Spinal cord (tissue), 10 donors: Measurements from ENCODE around the gene ANXA8. TPM values are rescaled to one million over a fixed set of nuclear protein-coding genes. Genes with fewer than 3 reads are reported as not detected.
"Not testable (repeated sequence)": the region's sequence is repeated elsewhere in the genome, so short reads cannot be mapped to it uniquely, and the experiment has no call there.

Source experiments
- DNase-seq, 6 donors: peaks; one replicate each; pipeline versions ENCODE4 v3.0.0 to v3.0.0-alpha.2; 2013 to 2015; ENCODE audit warnings: low spot score in 6 of 6, low read depth in 4 of 6
- H3K27ac ChIP-seq: one replicate; pipeline ENCODE4 v1.5.1; 2013; ENCODE audit warnings: low read depth, low read length, control low read depth
- H3K27me3 ChIP-seq: one replicate; pipeline ENCODE4 v1.6.1; 2013; ENCODE audit warnings: low read length; ENCODE audit not compliant: control insufficient read depth, insufficient read depth
- H3K36me3 ChIP-seq: one replicate; pipeline ENCODE4 v1.6.1; 2013; ENCODE audit warnings: low read length; ENCODE audit not compliant: control insufficient read depth, insufficient read depth
- H3K4me1 ChIP-seq: one replicate; pipeline ENCODE4 v1.6.1; 2013; ENCODE audit warnings: low read length; ENCODE audit not compliant: control insufficient read depth, insufficient read depth
- H3K4me3 ChIP-seq: one replicate; pipeline ENCODE4 v1.5.1; 2013; ENCODE audit warnings: low read depth, low read length, control low read depth
- H3K9me3 ChIP-seq: one replicate; pipeline ENCODE4 v1.6.1; 2013; ENCODE audit warnings: low read length; ENCODE audit not compliant: control insufficient read depth, insufficient read depth
- WGBS: methylation state at CpG from one replicate; pipeline ENCODE4 v1.1.5; 2013; ENCODE audit warnings: missing lambda C conversion rate; ENCODE audit not compliant: insufficient coverage; 5-methylcytosine and 5-hydroxymethylcytosine counted together
- polyA plus RNA-seq, 2 donors: library from polyadenylated mRNA; unstranded; fragments of 120-200 nt; gene quantifications; one replicate each; pipeline ENCODE4 v1.2.1, GENCODE V29; 2013; ENCODE audit not compliant: insufficient read length in 2 of 2
- total RNA-seq, 2 donors: library from RNA; depleted of rRNA in 1 of 2; stranded (reverse); fragments of 120-200 nt in 1 of 2; fragments of >200 nt in 1 of 2; gene quantifications; one replicate each; pipeline versions ENCODE4 v1.2.3 to v1.2.4, GENCODE V29; 2013 to 2014
- donor health status: healthy.

ANXA8 gene
- total and polyA plus RNA-seq, 4 donors = 0.17 to 0.20 TPM; not detected in 2

GRCh38 chr10:47481182-47481766 is 2.6 kb downstream of the ANXA8 start:
- not testable (repeated sequence) for H3K9me3 ChIP-seq, DNase-seq
- WGBS = 80% methylated on average over 1 of the region's 10 CpGs

DNA sequence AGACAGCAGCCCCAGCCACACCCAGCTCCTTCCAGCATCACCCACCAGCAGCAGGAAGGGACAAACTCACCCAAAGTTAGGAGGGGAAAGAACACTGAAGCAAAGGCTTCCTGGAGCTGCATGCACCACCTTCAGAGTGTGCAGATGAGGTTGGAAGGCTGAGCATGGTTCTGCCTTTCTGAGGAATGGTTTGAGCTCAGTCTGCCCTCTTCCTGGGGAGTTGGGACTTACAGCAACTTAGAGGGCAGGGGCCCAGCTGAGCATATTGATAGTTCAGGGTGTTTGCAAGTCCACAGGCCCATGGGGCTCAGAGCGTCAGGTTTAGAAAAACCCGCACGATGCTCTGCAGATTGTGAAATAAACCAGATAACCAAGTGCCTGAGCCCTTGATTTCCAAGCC is 3.8 kb downstream of the ANXA8 start:
- not testable (repeated sequence) for DNase-seq, H3K36me3 ChIP-seq, H3K9me3 ChIP-seq, H3K4me1 ChIP-seq, H3K27ac ChIP-seq, H3K4me3 ChIP-seq, H3K27me3 ChIP-seq
- no CpG with 5 or more reads among the region's 3 CpGs for WGBS

More at GRCh38 chr10:47481182-47481766, 2.6 kb downstream of the ANXA8 start:
- H3K4me1 ChIP-seq, H3K36me3 ChIP-seq, H3K4me3 ChIP-seq, H3K27ac ChIP-seq, H3K27me3 ChIP-seq: not testable (repeated sequence)

DNA sequence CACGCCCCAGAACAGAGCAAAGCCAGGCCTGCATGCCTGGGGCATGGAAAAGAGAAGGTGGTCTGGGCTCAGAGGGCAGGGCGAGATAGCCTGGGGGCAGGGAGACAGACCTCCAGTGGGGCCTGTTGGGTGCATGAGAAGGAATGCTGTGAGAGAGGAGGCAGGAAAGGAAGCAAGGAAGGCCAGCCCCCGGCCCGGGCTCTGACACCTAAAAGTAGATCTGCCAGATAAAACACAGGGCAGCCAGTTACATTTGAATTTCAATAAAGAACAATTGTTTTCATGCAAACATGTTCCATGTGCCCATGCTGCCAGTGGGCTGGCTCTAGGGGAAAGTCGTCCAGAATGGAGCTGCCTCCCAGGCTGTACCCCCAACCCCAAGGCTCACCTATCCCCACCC is 5.8 kb downstream of the ANXA8 start:
- H3K9me3 ChIP-seq, DNase-seq, H3K27ac ChIP-seq, H3K4me1 ChIP-seq, H3K27me3 ChIP-seq, H3K4me3 ChIP-seq, H3K36me3 ChIP-seq: not testable (repeated sequence)
- WGBS = no CpG with 5 or more reads among the region's 5 CpGs

DNA sequence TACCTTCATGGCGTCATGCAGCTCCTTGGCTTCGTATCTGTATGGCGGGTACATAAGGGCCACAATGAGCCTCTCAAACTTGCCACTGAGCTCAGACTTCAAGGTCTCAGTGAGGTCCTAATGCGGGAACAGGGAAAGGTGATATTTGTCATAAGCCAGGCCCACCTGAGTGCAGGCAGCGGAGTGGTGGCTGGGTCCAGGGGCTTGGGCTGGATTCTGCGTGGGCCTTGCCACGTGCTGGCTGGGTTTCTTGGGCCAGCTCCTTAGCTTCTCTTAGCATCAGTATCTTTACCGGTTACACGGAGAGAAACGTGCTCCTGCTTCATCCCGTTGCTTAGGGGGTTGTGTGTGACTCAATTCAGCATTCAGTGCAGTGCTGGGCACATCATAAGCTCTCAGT is 6.8 kb downstream of the ANXA8 start:
- H3K4me3 ChIP-seq, H3K27me3 ChIP-seq, DNase-seq, H3K4me1 ChIP-seq, H3K36me3 ChIP-seq, H3K9me3 ChIP-seq, H3K27ac ChIP-seq: not testable (repeated sequence)
- no CpG with 5 or more reads among the region's 11 CpGs for WGBS

- H3K4me1 ChIP-seq, H3K27ac ChIP-seq, H3K9me3 ChIP-seq, H3K4me3 ChIP-seq, H3K36me3 ChIP-seq, H3K27me3 ChIP-seq, DNase-seq: not testable (repeated sequence)
- no CpG with 5 or more reads among the region's 5 CpGs for WGBS
Measured at GRCh38 chr10:47475101-47475500, 8.8 kb downstream of the ANXA8 start.

GRCh38 chr10:47473516-47473915 is 10.4 kb downstream of the ANXA8 start:
- H3K9me3 ChIP-seq, H3K27me3 ChIP-seq, H3K4me1 ChIP-seq, H3K27ac ChIP-seq, H3K4me3 ChIP-seq, DNase-seq, H3K36me3 ChIP-seq: not testable (repeated sequence)
- no CpG with 5 or more reads among the region's 7 CpGs for WGBS

DNA sequence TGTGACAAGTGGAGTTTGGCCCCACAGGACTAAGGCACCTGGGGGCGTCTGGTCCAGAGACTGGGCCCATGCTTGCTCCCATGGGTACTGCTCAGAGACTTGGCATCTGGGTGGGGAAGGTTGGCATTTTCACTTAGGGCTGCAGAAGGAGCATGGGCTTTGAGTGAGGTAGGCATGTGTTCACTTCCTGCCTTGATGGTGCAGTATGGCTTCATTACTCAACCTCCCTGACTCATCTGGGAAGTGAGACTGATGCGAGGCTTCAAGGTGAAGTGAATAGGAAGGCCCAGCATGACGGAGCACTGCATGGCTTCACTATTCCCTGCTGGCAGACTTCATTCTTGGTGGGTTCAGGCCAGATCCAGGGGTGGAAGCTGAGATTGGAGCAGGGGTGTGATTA is 11.3 kb downstream of the ANXA8 start:
- H3K36me3 ChIP-seq, H3K27ac ChIP-seq, H3K9me3 ChIP-seq, H3K27me3 ChIP-seq, DNase-seq, H3K4me1 ChIP-seq, H3K4me3 ChIP-seq: not testable (repeated sequence)
- WGBS = no CpG with 5 or more reads among the region's 3 CpGs

GRCh38 chr10:47472072-47472471 is 11.8 kb downstream of the ANXA8 start:
- not testable (repeated sequence) for H3K9me3 ChIP-seq, DNase-seq, H3K4me3 ChIP-seq, H3K27ac ChIP-seq, H3K36me3 ChIP-seq, H3K27me3 ChIP-seq, H3K4me1 ChIP-seq
- no CpG with 5 or more reads among the region's 5 CpGs for WGBS

DNA sequence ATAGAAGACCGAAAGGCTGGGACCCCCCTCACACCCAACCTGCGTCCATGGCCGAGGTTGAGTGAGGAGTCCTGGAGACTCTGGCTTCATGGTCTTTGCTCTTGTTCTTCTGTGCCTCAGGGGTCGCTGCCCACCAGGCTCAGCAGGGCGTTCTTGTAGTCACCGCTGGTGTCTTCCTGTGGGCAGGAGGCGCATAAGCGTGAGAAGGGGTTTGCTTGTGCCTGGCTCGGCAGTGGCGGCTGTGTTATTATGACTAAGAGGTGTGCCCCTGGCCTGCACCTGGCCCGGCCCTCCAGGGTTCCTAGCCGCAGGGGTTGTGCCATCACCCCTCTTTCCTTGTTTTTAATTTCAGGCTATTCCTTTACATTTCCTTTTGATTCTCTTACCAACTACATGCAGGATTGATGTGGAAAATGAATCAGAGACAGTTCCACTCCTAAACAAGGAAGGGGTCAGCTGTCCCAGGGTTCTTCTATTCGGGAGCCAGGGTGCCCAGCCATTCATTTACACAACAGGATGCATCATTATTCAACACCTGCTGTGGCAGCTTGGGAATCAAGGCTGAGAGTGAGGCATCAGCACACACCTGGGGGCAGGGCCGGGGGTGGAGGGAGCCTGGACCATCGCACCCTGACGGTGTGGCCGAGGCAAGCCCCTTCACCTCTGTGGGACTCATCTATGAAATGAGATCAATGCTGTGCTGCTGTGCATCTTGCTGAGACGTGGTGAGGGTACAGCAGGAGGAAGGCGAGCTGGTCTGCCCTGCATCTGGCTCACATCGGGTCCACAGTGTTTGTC is 15.0 kb downstream of the ANXA8 start:
- H3K27me3 ChIP-seq, H3K36me3 ChIP-seq, H3K9me3 ChIP-seq, DNase-seq, H3K27ac ChIP-seq, H3K4me3 ChIP-seq, H3K4me1 ChIP-seq: not testable (repeated sequence)
- WGBS = no CpG with 5 or more reads among the region's 20 CpGs

GRCh38 chr10:47467957-47468356 is 16.0 kb downstream of the ANXA8 start:
- no CpG with 5 or more reads among the region's 7 CpGs for WGBS
- not testable (repeated sequence) for H3K27me3 ChIP-seq, H3K4me1 ChIP-seq, H3K27ac ChIP-seq, DNase-seq, H3K9me3 ChIP-seq, H3K4me3 ChIP-seq, H3K36me3 ChIP-seq
